HCT116 (cell line): Measurements from ENCODE around the gene GSTO1. TPM values are rescaled to one million over a fixed set of nuclear protein-coding genes. Genes with fewer than 3 reads are reported as not detected.

Source experiments
- ATAC-seq: fragments of 200-7000 bp; cut with Tn5 transposase; 2 replicates; pipeline ENCODE4 v1.9.1; 2020; ENCODE audit warnings: mild to moderate bottlenecking, moderate library complexity
- BruUV-seq: library from RNA; stranded (reverse); fragments of 400-500 nt; replicated peaks from 2 replicates; lab custom pipeline; 2021; lab: Mats Ljungman, UMichigan
- CTCF ChIA-PET: fragments of 300-600 bp; sonication (Branson Sonifier 250); formaldehyde crosslinking; loops from one replicate; lab custom pipeline; 2021; ENCODE audit warnings: antibody characterized with exemption; lab: Charles Lee
- POLR2A ChIA-PET: fragments of 300-600, 350-600 bp; sonication (Branson Sonifier 250); formaldehyde crosslinking; loops from one replicate; lab custom pipeline; 2021; ENCODE audit warnings: antibody characterized with exemption; lab: Charles Lee
- RAD21 ChIA-PET, 2 experiments: fragments of 300-600 bp; sonication (Branson Sonifier 250); formaldehyde crosslinking; loops; one replicate each; lab custom pipeline; 2023; ENCODE audit warnings: low total read pairs in 2 of 2; ENCODE audit not compliant: uncharacterized antibody in 2 of 2, unreplicated experiment in 2 of 2, low non-redundant PET in 1 of 2; lab: Charles Lee
- DNase-seq: peaks from one replicate; pipeline ENCODE4 v3.0.0-alpha.2; 2010; ENCODE audit warnings: low read depth, low spot score
- H2AFZ ChIP-seq: fragments of 200-600 bp; shearing (Covaris generic), sonication (generic); 2 replicates; pipeline ENCODE4 v1.6.1; 2017; ENCODE audit warnings: low read depth, mixed run types, mixed read lengths, antibody characterized with exemption, low read length; ENCODE audit not compliant: poor library complexity, severe bottlenecking
- H3K27ac ChIP-seq: 2 replicates; pipeline ENCODE4 v1.5.1; 2012; ENCODE audit warnings: low read depth, low read length
- H3K27me3 ChIP-seq: fragments of 200-600 bp; sonication (generic); 2 replicates; pipeline ENCODE4 v1.6.1; 2016; ENCODE audit warnings: mixed run types, low read length, mixed read lengths; ENCODE audit not compliant: insufficient read depth
- H3K36me3 ChIP-seq, 2 experiments: fragments of 200-500 bp in 1 of 2; fragments of 200-600 bp in 1 of 2; sonication (Bioruptor generic) in 1 of 2; sonication (generic) in 1 of 2; 2 replicates each; pipeline versions ENCODE4 v1.5.1 to v1.6.1; 2014 to 2016; ENCODE audit warnings: low read length in 2 of 2, inconsistent platforms in 1 of 2, mixed read lengths in 1 of 2, mixed run types in 1 of 2; ENCODE audit not compliant: insufficient read depth in 2 of 2, control insufficient read depth in 1 of 2
- H3K4me1 ChIP-seq, 2 experiments: fragments of 200-600 bp in 1 of 2; sonication (generic) in 1 of 2; 2 replicates each; pipeline versions ENCODE4 v1.5.1 to v1.6.1; 2012 to 2017; ENCODE audit warnings: low read length in 2 of 2, inconsistent platforms in 1 of 2, mild to moderate bottlenecking in 1 of 2, mixed read lengths in 1 of 2, mixed run types in 1 of 2, moderate library complexity in 1 of 2; ENCODE audit not compliant: insufficient read depth in 2 of 2, control insufficient read depth in 1 of 2
- H3K4me2 ChIP-seq: fragments of 200-600 bp; sonication (generic); 2 replicates; pipeline ENCODE4 v1.6.1; 2017; ENCODE audit warnings: mixed run types, low read length, mixed read lengths
- H3K4me3 ChIP-seq, 2 experiments: fragments of 200-600 bp in 1 of 2; sonication (generic) in 1 of 2; replicated peaks in 1 of 2; 2 replicates each; pipeline ENCODE4 v1.5.1; 2011 to 2016; ENCODE audit warnings: low read length in 2 of 2, control low read depth in 1 of 2, low read depth in 1 of 2, mild to moderate bottlenecking in 1 of 2, mixed read lengths in 1 of 2, mixed run types in 1 of 2
- H3K79me2 ChIP-seq: fragments of 200-600 bp; sonication (generic); 2 replicates; pipeline ENCODE4 v1.6.1; 2017; ENCODE audit warnings: mild to moderate bottlenecking, mixed run types, low read length, moderate library complexity, mixed read lengths; ENCODE audit not compliant: insufficient read depth
- H3K9ac ChIP-seq: fragments of 200-600 bp; sonication (generic); 2 replicates; pipeline ENCODE4 v1.6.1; 2016; ENCODE audit warnings: low read length, mixed read lengths
- H3K9me2 ChIP-seq: fragments of 200-600 bp; sonication (generic), shearing (Covaris generic); 2 replicates; pipeline ENCODE4 v1.6.1; 2017; ENCODE audit warnings: mixed run types, mild to moderate bottlenecking, moderate library complexity; ENCODE audit not compliant: insufficient read depth
- H3K9me3 ChIP-seq, 2 experiments: fragments of 200-500 bp in 1 of 2; fragments of 200-600 bp in 1 of 2; sonication (Bioruptor generic) in 1 of 2; sonication (generic) in 1 of 2; 2 replicates each; pipeline ENCODE4 v1.6.1; 2014 to 2017; ENCODE audit warnings: low read length in 2 of 2, mixed read lengths in 2 of 2, inconsistent platforms in 1 of 2, low read depth in 1 of 2, mild to moderate bottlenecking in 1 of 2, mixed run types in 1 of 2, moderate library complexity in 1 of 2; ENCODE audit not compliant: control insufficient read depth in 1 of 2, insufficient read depth in 1 of 2
- H4K20me1 ChIP-seq: fragments of 200-600 bp; sonication (generic), shearing (Covaris generic); 2 replicates; pipeline ENCODE4 v1.6.1; 2017; ENCODE audit warnings: mixed run types, mild to moderate bottlenecking, moderate library complexity; ENCODE audit not compliant: insufficient read depth
- FOSL1 ChIP-seq: IDR thresholded peaks from 2 replicates; pipeline ENCODE4 v1.6.1; 2012; ENCODE audit warnings: low read depth
- REST ChIP-seq: IDR thresholded peaks from 2 replicates; pipeline ENCODE4 v1.6.1; 2012; ENCODE audit warnings: low read depth
- SIN3A ChIP-seq: IDR thresholded peaks from 2 replicates; pipeline ENCODE4 v1.6.1; 2012; ENCODE audit warnings: low read depth
- ZBTB33 ChIP-seq: IDR thresholded peaks from 2 replicates; pipeline ENCODE4 v1.6.1; 2011; ENCODE audit warnings: mild to moderate bottlenecking, low read length, moderate library complexity; ENCODE audit not compliant: insufficient replicate concordance; ENCODE audit errors: extremely low read depth
- ZFX ChIP-seq: fragments of 450-650 bp; IDR thresholded peaks from 2 replicates; pipeline ENCODE4 v1.6.1; 2017
- intact Hi-C: fragments of 100-400 bp; cut with micrococcal nuclease; formaldehyde crosslinking; loops from 2 replicates; pipeline ENCODE4 v1.10.0; 2022
- total RNA-seq: library from RNA; stranded (reverse); gene quantifications from one replicate; pipeline ENCODE4 v1.2.1, GENCODE V29; 2021; ENCODE audit not compliant: unreplicated experiment
- TF ChIP-seq, protein P1 (sequence below), 3 experiments: fragments of 200-600 bp in 1 of 3; sonication (generic) in 1 of 3; IDR thresholded peaks in 2 of 3; conservative IDR thresholded peaks in 1 of 3; 2 replicates each; pipeline ENCODE4 v1.5.1; 2012 to 2017; ENCODE audit warnings: low read depth in 2 of 3, low read length in 2 of 3, antibody characterized with exemption in 1 of 3, borderline replicate concordance in 1 of 3, control low read depth in 1 of 3, mild to moderate bottlenecking in 1 of 3, mixed read lengths in 1 of 3, mixed run types in 1 of 3, moderate library complexity in 1 of 3; ENCODE audit not compliant: insufficient read depth in 1 of 3

GSTO1 gene
- total RNA-seq, 1 experiment from 2014 or later, result 179 TPM

DNA sequence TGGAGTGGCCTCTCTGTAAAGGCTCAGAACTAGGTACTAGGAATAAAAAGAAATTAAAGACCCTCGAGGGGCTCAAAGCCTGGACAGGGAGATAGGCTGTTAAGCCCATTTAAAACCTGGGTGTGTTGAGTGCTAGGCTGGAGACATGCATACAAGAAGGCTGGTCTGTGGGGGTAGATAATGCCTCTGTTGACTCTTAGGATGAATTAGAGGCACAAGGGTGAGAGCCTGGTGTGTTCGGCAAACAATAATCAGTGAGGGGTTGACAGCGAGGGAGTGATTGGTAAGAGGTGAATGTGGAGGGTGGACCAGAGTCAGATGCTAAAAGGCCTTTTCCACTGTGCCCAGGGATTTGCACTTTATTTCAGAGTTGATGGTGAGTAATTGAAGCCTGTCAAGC is 27.0 kb downstream of the GSTO1 start:
- ATAC-seq (no peak), DNase-seq (no peak)
- H3K27me3 ChIP-seq, result no peaks in the 10 kb centered on the region
- no peaks in the 10 kb centered on the region for H3K9me2 ChIP-seq
- peaks cover 92% of the 10 kb centered on the region for H3K79me2 ChIP-seq
- no peak overlapping the region for H3K4me2 ChIP-seq
- TF ChIP-seq ZFX (0 out of 2 replicates have a peak, but pooled peaks have one; percentile 16), ZBTB33 (no peak), REST (no peak), FOSL1 (no peak), SIN3A (no peak)
- TF ChIP-seq, protein P1, sequence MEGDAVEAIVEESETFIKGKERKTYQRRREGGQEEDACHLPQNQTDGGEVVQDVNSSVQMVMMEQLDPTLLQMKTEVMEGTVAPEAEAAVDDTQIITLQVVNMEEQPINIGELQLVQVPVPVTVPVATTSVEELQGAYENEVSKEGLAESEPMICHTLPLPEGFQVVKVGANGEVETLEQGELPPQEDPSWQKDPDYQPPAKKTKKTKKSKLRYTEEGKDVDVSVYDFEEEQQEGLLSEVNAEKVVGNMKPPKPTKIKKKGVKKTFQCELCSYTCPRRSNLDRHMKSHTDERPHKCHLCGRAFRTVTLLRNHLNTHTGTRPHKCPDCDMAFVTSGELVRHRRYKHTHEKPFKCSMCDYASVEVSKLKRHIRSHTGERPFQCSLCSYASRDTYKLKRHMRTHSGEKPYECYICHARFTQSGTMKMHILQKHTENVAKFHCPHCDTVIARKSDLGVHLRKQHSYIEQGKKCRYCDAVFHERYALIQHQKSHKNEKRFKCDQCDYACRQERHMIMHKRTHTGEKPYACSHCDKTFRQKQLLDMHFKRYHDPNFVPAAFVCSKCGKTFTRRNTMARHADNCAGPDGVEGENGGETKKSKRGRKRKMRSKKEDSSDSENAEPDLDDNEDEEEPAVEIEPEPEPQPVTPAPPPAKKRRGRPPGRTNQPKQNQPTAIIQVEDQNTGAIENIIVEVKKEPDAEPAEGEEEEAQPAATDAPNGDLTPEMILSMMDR (IDR thresholded peaks at IDR 0.05 in 2 of 3, conservative IDR thresholded peaks at IDR 0.05 in 1 of 3; ENCODE audit: borderline replicate concordance in 1 of 3, insufficient read depth in 1 of 3, low read depth in 2 of 3, low read length in 2 of 3), result no peak
- TF ChIP-seq, all 23 proteins: peak for 1
- H3K4me3 ChIP-seq, result no peak overlapping the region
- H2AFZ ChIP-seq, result no peak overlapping the region
- no TSS peak for BruUV-seq
- POLR2A ChIA-PET, result interaction anchor here (1.3 kb wide), 1 partner anchor 21 kb away, joined by 3 read pairs; no protein-coding TSS in a partner anchor
- intact Hi-C loops, result no loop called here
- H3K36me3 ChIP-seq, result peaks cover 45 to 56% of the 10 kb centered on the region in 2 experiments
- no peaks in the 10 kb centered on the region for H3K9me3 ChIP-seq
- CTCF ChIA-PET, result no interaction called here
- RAD21 ChIA-PET, result no interaction called here
- no peak overlapping the region for H3K9ac ChIP-seq
- no peaks in the 10 kb centered on the region; the same call in 1 of the 2 replicates for H4K20me1 ChIP-seq
- H3K4me1 ChIP-seq, result no peaks in the 10 kb centered on the region
- H3K27ac ChIP-seq, result no peak overlapping the region
